Uterus (tissue), 2 donors: ENCODE measurements around the gene NOVA2.

ENCODE experiments used
- POLR2A ChIP-seq, 2 donors: fragments of 450-650 bp; IDR thresholded peaks; one replicate each; pipeline ENCODE4 v1.6.1; 2016; ENCODE audit warnings: antibody characterized with exemption in 2 of 2, mild to moderate bottlenecking in 1 of 2, moderate library complexity in 1 of 2
- TF ChIP-seq, protein P1 (sequence below), 4 experiments: fragments of 200-600 bp in 2 of 4; fragments of 450-650 bp in 2 of 4; sonication (generic) in 2 of 4; IDR thresholded peaks; one replicate each; pipeline ENCODE4 v1.5.1; 2016 to 2019; ENCODE audit warnings: antibody characterized with exemption in 4 of 4, mild to moderate bottlenecking in 2 of 4, moderate library complexity in 1 of 4

DNA sequence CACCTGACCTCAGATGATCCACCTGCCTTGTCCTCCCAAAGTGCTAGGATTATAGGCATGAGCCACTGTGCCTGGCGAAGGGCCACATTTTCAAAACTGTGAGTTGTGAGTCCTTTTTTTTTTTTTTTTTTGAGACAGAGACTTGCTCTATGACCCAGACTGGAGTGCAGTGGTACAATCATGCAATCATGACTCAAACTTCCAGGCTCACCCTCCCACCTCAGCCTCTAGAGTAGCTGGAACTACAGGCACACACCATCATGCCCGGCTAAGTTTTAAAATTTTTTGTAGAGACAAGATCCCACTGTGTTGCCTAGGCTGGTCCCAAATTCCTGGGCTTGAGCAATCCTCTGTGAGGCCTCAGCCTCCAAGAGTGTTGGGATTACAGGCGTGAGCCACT, 67.4 kb downstream of the NOVA2 start:
- TF ChIP-seq, protein P1, sequence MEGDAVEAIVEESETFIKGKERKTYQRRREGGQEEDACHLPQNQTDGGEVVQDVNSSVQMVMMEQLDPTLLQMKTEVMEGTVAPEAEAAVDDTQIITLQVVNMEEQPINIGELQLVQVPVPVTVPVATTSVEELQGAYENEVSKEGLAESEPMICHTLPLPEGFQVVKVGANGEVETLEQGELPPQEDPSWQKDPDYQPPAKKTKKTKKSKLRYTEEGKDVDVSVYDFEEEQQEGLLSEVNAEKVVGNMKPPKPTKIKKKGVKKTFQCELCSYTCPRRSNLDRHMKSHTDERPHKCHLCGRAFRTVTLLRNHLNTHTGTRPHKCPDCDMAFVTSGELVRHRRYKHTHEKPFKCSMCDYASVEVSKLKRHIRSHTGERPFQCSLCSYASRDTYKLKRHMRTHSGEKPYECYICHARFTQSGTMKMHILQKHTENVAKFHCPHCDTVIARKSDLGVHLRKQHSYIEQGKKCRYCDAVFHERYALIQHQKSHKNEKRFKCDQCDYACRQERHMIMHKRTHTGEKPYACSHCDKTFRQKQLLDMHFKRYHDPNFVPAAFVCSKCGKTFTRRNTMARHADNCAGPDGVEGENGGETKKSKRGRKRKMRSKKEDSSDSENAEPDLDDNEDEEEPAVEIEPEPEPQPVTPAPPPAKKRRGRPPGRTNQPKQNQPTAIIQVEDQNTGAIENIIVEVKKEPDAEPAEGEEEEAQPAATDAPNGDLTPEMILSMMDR (IDR thresholded peaks at IDR 0.05) = no peak
- no peak for TF ChIP-seq POLR2A (IDR thresholded peaks at IDR 0.05)
